SK-N-SH (cell line): ENCODE results near the gene MAST4. TPM values are rescaled to one million over a fixed set of nuclear protein-coding genes. Genes with fewer than 3 reads are reported as not detected.

Experiments used
- CTCF ChIA-PET: fragments of 300-600, 350-600 bp; formaldehyde crosslinking; extraction: SDS; loops from one replicate; lab custom pipeline; 2021; lab: Yijun Ruan, JAX
- POLR2A ChIA-PET: fragments of 350-600 bp; sonication (Branson Sonifier 250); formaldehyde crosslinking; extraction: SDS; loops from one replicate; lab custom pipeline; 2020; ENCODE audit warnings: antibody characterized with exemption, inconsistent platforms; lab: Yijun Ruan, JAX
- DNase-seq: peaks from one replicate; pipeline ENCODE4 v3.0.0; 2012
- H2AFZ ChIP-seq: fragments of 200-600 bp; sonication (generic); 2 replicates; pipeline ENCODE4 v1.8.1; 2016; ENCODE audit warnings: antibody characterized with exemption, mild to moderate bottlenecking, low read depth
- H3F3A ChIP-seq: fragments of 200-600 bp; sonication (generic); replicated peaks from 2 replicates; pipeline ENCODE3; 2016; ENCODE audit warnings: antibody characterized with exemption, mild to moderate bottlenecking; ENCODE audit not compliant: insufficient read depth
- H3K27ac ChIP-seq, 2 experiments: fragments of 200-500 bp in 1 of 2; fragments of 200-600 bp in 1 of 2; sonication (Bioruptor generic) in 1 of 2; sonication (generic), shearing (Covaris generic) in 1 of 2; 2 replicates each; pipeline versions ENCODE4 v1.5.1 to v1.6.1; 2014 to 2016; ENCODE audit warnings: low read depth in 2 of 2, inconsistent platforms in 1 of 2, low read length in 1 of 2, mild to moderate bottlenecking in 1 of 2, mixed read lengths in 1 of 2
- H3K27me3 ChIP-seq: fragments of 200-600 bp; sonication (generic), shearing (Covaris generic); 2 replicates; pipeline ENCODE4 v1.6.1; 2016; ENCODE audit warnings: mixed run types; ENCODE audit not compliant: insufficient read depth
- H3K36me3 ChIP-seq, 2 experiments: fragments of 200-500 bp in 1 of 2; fragments of 200-600 bp in 1 of 2; sonication (Bioruptor generic) in 1 of 2; sonication (generic) in 1 of 2; replicated peaks in 1 of 2; 2 replicates each; pipeline versions ENCODE3 to v1.5.1; 2014 to 2016; ENCODE audit warnings: low read length in 1 of 2, mild to moderate bottlenecking in 1 of 2; ENCODE audit not compliant: insufficient read depth in 2 of 2, control insufficient read depth in 1 of 2
- H3K4me1 ChIP-seq, 2 experiments: fragments of 200-500 bp in 1 of 2; fragments of 200-600 bp in 1 of 2; sonication (Bioruptor generic) in 1 of 2; sonication (generic), shearing (Covaris generic) in 1 of 2; 2 replicates each; pipeline versions ENCODE4 v1.5.1 to v1.6.1; 2014 to 2016; ENCODE audit warnings: low read depth in 1 of 2, low read length in 1 of 2, mixed run types in 1 of 2; ENCODE audit not compliant: insufficient read depth in 2 of 2, control insufficient read depth in 1 of 2
- H3K4me2 ChIP-seq: fragments of 200-600 bp; sonication (generic), shearing (Covaris generic); 2 replicates; pipeline ENCODE4 v1.6.1; 2017; ENCODE audit warnings: mixed run types
- H3K4me3 ChIP-seq, 2 experiments: fragments of 200-500 bp in 1 of 2; fragments of 200-600 bp in 1 of 2; sonication (Bioruptor generic) in 1 of 2; sonication (generic), shearing (Covaris generic) in 1 of 2; 2 replicates each; pipeline versions ENCODE4 v1.5.1 to v1.8.1; 2014 to 2016; ENCODE audit warnings: low read depth in 2 of 2, inconsistent platforms in 1 of 2, low read length in 1 of 2, mild to moderate bottlenecking in 1 of 2, mixed read lengths in 1 of 2, moderate library complexity in 1 of 2
- H3K79me2 ChIP-seq: fragments of 200-600 bp; sonication (generic); 2 replicates; pipeline ENCODE4 v1.8.1; 2017; ENCODE audit warnings: mild to moderate bottlenecking; ENCODE audit not compliant: insufficient read depth
- H3K9ac ChIP-seq: fragments of 200-600 bp; sonication (generic); 2 replicates; pipeline ENCODE4 v1.6.1; 2017; ENCODE audit warnings: mixed run types
- H3K9me2 ChIP-seq: fragments of 200-600 bp; sonication (generic); 2 replicates; pipeline ENCODE4 v1.6.1; 2017; ENCODE audit warnings: mixed run types
- H3K9me3 ChIP-seq: fragments of 200-600 bp; sonication (generic); 2 replicates; pipeline ENCODE4 v1.6.1; 2017; ENCODE audit warnings: mixed run types, mild to moderate bottlenecking, moderate library complexity
- H4K20me1 ChIP-seq: fragments of 200-600 bp; sonication (generic); 2 replicates; pipeline ENCODE4 v1.6.1; 2017; ENCODE audit warnings: mild to moderate bottlenecking, mixed run types; ENCODE audit not compliant: insufficient read depth
- CHD2 ChIP-seq: fragments of 150-350 bp; IDR thresholded peaks from 2 replicates; pipeline ENCODE4 v1.6.1; 2018; ENCODE audit warnings: low read length; ENCODE audit not compliant: partially characterized antibody
- EP300 ChIP-seq, 2 experiments: IDR thresholded peaks; 2 replicates each; pipeline versions ENCODE4 v1.4.0 to v1.6.1; 2012; ENCODE audit warnings: borderline replicate concordance in 1 of 2, low read depth in 1 of 2, low read length in 1 of 2
- EZH2phosphoT487 ChIP-seq: fragments of 200-600 bp; sonication (generic); IDR thresholded peaks from 2 replicates; pipeline ENCODE4 v1.6.1; 2017; ENCODE audit warnings: low read depth, mixed run types, mild to moderate bottlenecking, antibody characterized with exemption, moderate library complexity, borderline replicate concordance
- FOSL2 ChIP-seq: IDR thresholded peaks from 2 replicates; pipeline ENCODE4 v1.4.0; 2012; ENCODE audit warnings: low read depth, mild to moderate bottlenecking, moderate library complexity, borderline replicate concordance
- FOXM1 ChIP-seq: IDR thresholded peaks from 2 replicates; pipeline ENCODE4 v1.4.0; 2012; ENCODE audit warnings: low read depth, mild to moderate bottlenecking
- GABPA ChIP-seq: IDR thresholded peaks from 2 replicates; pipeline ENCODE4 v1.4.0; 2012; ENCODE audit warnings: low read depth, mild to moderate bottlenecking
- GATA2 ChIP-seq: sonication (generic); formaldehyde crosslinking; IDR thresholded peaks from 2 replicates; pipeline ENCODE4 v1.5.0; 2020; ENCODE audit warnings: mild to moderate bottlenecking, missing genetic modification reagents
- MXI1 ChIP-seq: IDR thresholded peaks from 2 replicates; pipeline ENCODE4 v1.6.1; 2012; ENCODE audit warnings: mild to moderate bottlenecking, low read depth, low read length, improper control_type of control experiment
- NFIC ChIP-seq: IDR thresholded peaks from 2 replicates; pipeline ENCODE4 v1.4.0; 2012; ENCODE audit warnings: borderline replicate concordance
- POLR2AphosphoS5 ChIP-seq: IDR thresholded peaks from 2 replicates; pipeline ENCODE4 v1.6.1; 2012; ENCODE audit warnings: low read depth, low read length
- RAD21 ChIP-seq: IDR thresholded peaks from 2 replicates; pipeline ENCODE4 v1.6.1; 2012; ENCODE audit warnings: mild to moderate bottlenecking, low read length
- RCOR1 ChIP-seq: fragments of 150-350 bp; IDR thresholded peaks from 2 replicates; pipeline ENCODE4 v1.6.1; 2017; ENCODE audit warnings: antibody characterized with exemption, low read length
- RFX5 ChIP-seq: IDR thresholded peaks from 2 replicates; pipeline ENCODE4 v1.6.1; 2012; ENCODE audit warnings: mild to moderate bottlenecking, improper control_type of control experiment, low read length
- RXRA ChIP-seq: IDR thresholded peaks from 2 replicates; pipeline ENCODE4 v1.4.0; 2012; ENCODE audit warnings: low read depth, mild to moderate bottlenecking, borderline replicate concordance
- SIN3A ChIP-seq: IDR thresholded peaks from 2 replicates; pipeline ENCODE4 v1.6.1; 2012; ENCODE audit warnings: low read depth, mild to moderate bottlenecking, low read length, moderate library complexity, borderline replicate concordance
- SMC3 ChIP-seq: IDR thresholded peaks from 2 replicates; pipeline ENCODE4 v1.6.1; 2012; ENCODE audit warnings: low read depth, low read length, improper control_type of control experiment
- TCF12 ChIP-seq: IDR thresholded peaks from 2 replicates; pipeline ENCODE4 v1.4.0; 2012
- WGBS: methylation state at CpG from one replicate; pipeline ENCODE4 v1.1.6; 2017; ENCODE audit warnings: low lambda C conversion rate; 5-methylcytosine and 5-hydroxymethylcytosine counted together
- polyA plus RNA-seq, 3 experiments: library from polyadenylated mRNA; depleted of rRNA; stranded (reverse); fragments of >200 nt; gene quantifications; 2 replicates each; pipeline ENCODE4 v1.2.3, GENCODE V29; 2012
- TF ChIP-seq, protein P1 (sequence below): fragments of 200-600 bp; sonication (generic); IDR thresholded peaks from 2 replicates; pipeline ENCODE4 v1.6.1; 2017; ENCODE audit warnings: antibody characterized with exemption, mild to moderate bottlenecking, moderate library complexity
- TF ChIP-seq, protein P2 (sequence below): IDR thresholded peaks from 2 replicates; pipeline ENCODE4 v1.4.0; 2012; ENCODE audit warnings: low read depth
- TF ChIP-seq, protein P3 (sequence below): fragments of 150-350 bp; IDR thresholded peaks from 2 replicates; pipeline ENCODE4 v1.6.1; 2016; ENCODE audit warnings: mild to moderate bottlenecking, low read depth, low read length
- TF ChIP-seq, protein P4 (sequence below): fragments of 150-350 bp; IDR thresholded peaks from 2 replicates; pipeline ENCODE4 v1.6.1; 2017; ENCODE audit warnings: antibody characterized with exemption, low read length, low read depth, borderline replicate concordance

Gene MAST4
- polyA plus RNA-seq, 1 of the 3 experiments (the other 2 are of a cell fraction) = 2.2 TPM

DNA sequence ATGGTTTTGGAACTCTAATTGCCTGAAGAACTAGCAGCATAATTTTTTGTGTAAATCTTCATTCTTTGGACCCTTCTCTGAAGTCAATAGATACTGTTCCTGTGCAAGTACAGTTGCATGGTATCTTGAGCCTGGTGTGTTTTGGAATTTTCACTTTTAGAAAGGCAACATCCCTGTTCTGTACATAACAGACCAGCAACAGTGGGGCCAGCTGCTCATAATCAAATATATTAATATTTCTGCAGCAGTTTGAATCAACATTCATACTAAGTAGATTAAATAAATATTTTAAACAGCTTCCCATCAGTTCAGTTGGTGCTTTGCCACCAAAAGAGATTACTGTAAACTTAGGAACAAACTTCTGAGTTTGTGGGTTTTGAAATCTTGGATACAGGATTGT lies 502.5 kb downstream of the MAST4 start:
- no peaks in the 10 kb centered on the region for H3K79me2 ChIP-seq
- H4K20me1 ChIP-seq = no peaks in the 10 kb centered on the region
- ChIA-PET CTCF (interaction anchor here (1.2 kb wide), 1 partner anchor 9 kb away, joined by 3 read pairs; no protein-coding TSS in a partner anchor), POLR2A (no interaction called here)
- H3K4me3 ChIP-seq = no peak overlapping the region
- no peak overlapping the region for H3K9ac ChIP-seq
- peaks cover 0 to 9% of the 10 kb centered on the region in 2 experiments for H3K36me3 ChIP-seq
- H3K4me1 ChIP-seq = peaks cover 11 to 20% of the 10 kb centered on the region in 2 experiments; a peak in 3 of 4 replicates
- H3K9me2 ChIP-seq = no peaks in the 10 kb centered on the region
- no peaks in the 10 kb centered on the region for H3K9me3 ChIP-seq
- H3F3A ChIP-seq = no peaks in the 10 kb centered on the region
- H3K27ac ChIP-seq = no peak overlapping the region
- H2AFZ ChIP-seq = no peak overlapping the region
- no peak overlapping the region for H3K4me2 ChIP-seq
- TF ChIP-seq, protein P1, sequence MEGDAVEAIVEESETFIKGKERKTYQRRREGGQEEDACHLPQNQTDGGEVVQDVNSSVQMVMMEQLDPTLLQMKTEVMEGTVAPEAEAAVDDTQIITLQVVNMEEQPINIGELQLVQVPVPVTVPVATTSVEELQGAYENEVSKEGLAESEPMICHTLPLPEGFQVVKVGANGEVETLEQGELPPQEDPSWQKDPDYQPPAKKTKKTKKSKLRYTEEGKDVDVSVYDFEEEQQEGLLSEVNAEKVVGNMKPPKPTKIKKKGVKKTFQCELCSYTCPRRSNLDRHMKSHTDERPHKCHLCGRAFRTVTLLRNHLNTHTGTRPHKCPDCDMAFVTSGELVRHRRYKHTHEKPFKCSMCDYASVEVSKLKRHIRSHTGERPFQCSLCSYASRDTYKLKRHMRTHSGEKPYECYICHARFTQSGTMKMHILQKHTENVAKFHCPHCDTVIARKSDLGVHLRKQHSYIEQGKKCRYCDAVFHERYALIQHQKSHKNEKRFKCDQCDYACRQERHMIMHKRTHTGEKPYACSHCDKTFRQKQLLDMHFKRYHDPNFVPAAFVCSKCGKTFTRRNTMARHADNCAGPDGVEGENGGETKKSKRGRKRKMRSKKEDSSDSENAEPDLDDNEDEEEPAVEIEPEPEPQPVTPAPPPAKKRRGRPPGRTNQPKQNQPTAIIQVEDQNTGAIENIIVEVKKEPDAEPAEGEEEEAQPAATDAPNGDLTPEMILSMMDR = no peak
- TF ChIP-seq FOSL2 (no peak), POLR2AphosphoS5 (no peak), GATA2 (CRISPR knock-in tag) (no peak), MXI1 (no peak), EP300 (IDR thresholded peaks at IDR 0.05; ENCODE audit: borderline replicate concordance in 1 of 2, low read depth in 1 of 2, low read length in 1 of 2) (no peak), RCOR1 (0 out of 2 replicates have a peak, but pooled peaks have one; percentile 48), FOXM1 (no peak), RFX5 (no peak)
- no peak for DNase-seq
- H3K27me3 ChIP-seq = no peaks in the 10 kb centered on the region

DNA sequence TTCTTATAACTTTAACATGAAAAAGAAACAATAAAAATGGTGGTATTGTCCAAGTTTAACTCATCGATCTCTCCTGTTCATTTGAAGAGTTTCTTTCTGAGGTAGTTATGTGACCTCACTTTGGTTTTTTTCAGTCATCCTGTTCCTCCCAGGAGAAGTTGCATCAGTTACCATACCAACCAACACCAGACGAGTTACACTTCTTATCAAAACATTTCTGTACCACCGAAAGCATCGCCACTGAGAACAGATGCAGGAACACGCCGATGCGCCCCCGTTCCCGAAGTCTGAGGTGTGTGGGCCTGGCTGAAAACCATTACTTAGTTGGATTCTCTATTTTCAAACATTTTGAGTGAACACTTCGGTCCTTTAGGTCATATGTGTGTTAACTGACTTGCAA lies 504.1 kb downstream of the MAST4 start:
- no peaks in the 10 kb centered on the region for H3K9me3 ChIP-seq
- 98% methylated on average over 10 of the region's 10 CpGs for WGBS
- no peak overlapping the region for H3K4me2 ChIP-seq
- no peak overlapping the region for H2AFZ ChIP-seq
- POLR2A ChIA-PET = no interaction called here
- H3K27ac ChIP-seq = no peak overlapping the region
- H4K20me1 ChIP-seq = no peaks in the 10 kb centered on the region
- no peaks in the 10 kb centered on the region for H3K79me2 ChIP-seq
- H3K27me3 ChIP-seq = no peaks in the 10 kb centered on the region
- H3K9me2 ChIP-seq = no peaks in the 10 kb centered on the region
- peaks cover 0 to 26% of the 10 kb centered on the region in 2 experiments; a peak in 2 of 4 replicates for H3K4me1 ChIP-seq
- H3K9ac ChIP-seq = no peak overlapping the region
- no peaks in the 10 kb centered on the region for H3F3A ChIP-seq
- DNase-seq = no peak
- TF ChIP-seq SMC3 = no peak
- TF ChIP-seq NFIC = no peak
- TF ChIP-seq EZH2phosphoT487 = no peak
- TF ChIP-seq FOXM1 = no peak
- TF ChIP-seq, protein P2, sequence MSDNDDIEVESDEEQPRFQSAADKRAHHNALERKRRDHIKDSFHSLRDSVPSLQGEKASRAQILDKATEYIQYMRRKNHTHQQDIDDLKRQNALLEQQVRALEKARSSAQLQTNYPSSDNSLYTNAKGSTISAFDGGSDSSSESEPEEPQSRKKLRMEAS = no peak
- no peak for TF ChIP-seq FOSL2
- TF ChIP-seq, protein P3, sequence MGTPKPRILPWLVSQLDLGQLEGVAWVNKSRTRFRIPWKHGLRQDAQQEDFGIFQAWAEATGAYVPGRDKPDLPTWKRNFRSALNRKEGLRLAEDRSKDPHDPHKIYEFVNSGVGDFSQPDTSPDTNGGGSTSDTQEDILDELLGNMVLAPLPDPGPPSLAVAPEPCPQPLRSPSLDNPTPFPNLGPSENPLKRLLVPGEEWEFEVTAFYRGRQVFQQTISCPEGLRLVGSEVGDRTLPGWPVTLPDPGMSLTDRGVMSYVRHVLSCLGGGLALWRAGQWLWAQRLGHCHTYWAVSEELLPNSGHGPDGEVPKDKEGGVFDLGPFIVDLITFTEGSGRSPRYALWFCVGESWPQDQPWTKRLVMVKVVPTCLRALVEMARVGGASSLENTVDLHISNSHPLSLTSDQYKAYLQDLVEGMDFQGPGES = no peak
- TF ChIP-seq RAD21 = no peak
- no peak for TF ChIP-seq SIN3A
- no peak for TF ChIP-seq TCF12
- TF ChIP-seq GABPA = no peak
- TF ChIP-seq RXRA = no peak
- TF ChIP-seq CHD2 = no peak
- TF ChIP-seq, protein P4, sequence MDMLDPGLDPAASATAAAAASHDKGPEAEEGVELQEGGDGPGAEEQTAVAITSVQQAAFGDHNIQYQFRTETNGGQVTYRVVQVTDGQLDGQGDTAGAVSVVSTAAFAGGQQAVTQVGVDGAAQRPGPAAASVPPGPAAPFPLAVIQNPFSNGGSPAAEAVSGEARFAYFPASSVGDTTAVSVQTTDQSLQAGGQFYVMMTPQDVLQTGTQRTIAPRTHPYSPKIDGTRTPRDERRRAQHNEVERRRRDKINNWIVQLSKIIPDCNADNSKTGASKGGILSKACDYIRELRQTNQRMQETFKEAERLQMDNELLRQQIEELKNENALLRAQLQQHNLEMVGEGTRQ = no peak
- TF ChIP-seq MXI1 = no peak
- peaks cover 0 to 9% of the 10 kb centered on the region in 2 experiments for H3K36me3 ChIP-seq
- H3K4me3 ChIP-seq = no peak overlapping the region
- CTCF ChIA-PET = interaction anchor here (1.6 kb wide), 2 partner anchors 108 to 112 kb away, joined by 5 to 6 read pairs; no protein-coding TSS in a partner anchor
